PC-3 (cell line): ENCODE results near the gene EPHA2. TPM values are rescaled to one million over a fixed set of nuclear protein-coding genes. Genes with fewer than 3 reads are reported as not detected.

ENCODE experiments used
- ATAC-seq: fragments of 200-7000 bp; cut with Tn5 transposase; 2 replicates; pipeline ENCODE4 v1.9.1; 2020; ENCODE audit warnings: mild to moderate bottlenecking, moderate library complexity
- BruUV-seq: library from RNA; stranded (reverse); fragments of 400-500 nt; replicated peaks from 2 replicates; lab custom pipeline; 2021; lab: Mats Ljungman, UMichigan
- CTCF ChIA-PET: fragments of 300-600 bp; sonication (Branson Sonifier 250); formaldehyde crosslinking; loops from one replicate; lab custom pipeline; 2022; ENCODE audit warnings: antibody characterized with exemption; lab: Charles Lee
- POLR2A ChIA-PET: fragments of 300-600 bp; sonication (Branson Sonifier 250); formaldehyde crosslinking; loops from one replicate; lab custom pipeline; 2022; ENCODE audit warnings: antibody characterized with exemption; ENCODE audit not compliant: unreplicated experiment; lab: Charles Lee
- DNase-seq: peaks from one replicate; pipeline ENCODE4 v3.0.0-alpha.2; 2015
- H2AFZ ChIP-seq: fragments of 300-600 bp; sonication (generic); 2 replicates; pipeline ENCODE4 v1.6.0; 2016; ENCODE audit warnings: antibody characterized with exemption, low read length
- H3F3A ChIP-seq: fragments of 300-600 bp; sonication (generic); one replicate; pipeline ENCODE4 v1.6.0; 2017; ENCODE audit warnings: antibody characterized with exemption, low read length, control low read depth, mild to moderate bottlenecking; ENCODE audit not compliant: unreplicated experiment
- H3K27ac ChIP-seq: fragments of 300-600 bp; sonication (generic); 2 replicates; pipeline ENCODE4 v1.5.1; 2016; ENCODE audit warnings: mild to moderate bottlenecking, low read length
- H3K27me3 ChIP-seq: fragments of 300-600 bp; sonication (generic); 2 replicates; pipeline ENCODE4 v1.6.1; 2016; ENCODE audit warnings: low read length, mixed read lengths
- H3K36me3 ChIP-seq: fragments of 300-600 bp; sonication (generic); 2 replicates; pipeline ENCODE4 v1.6.1; 2016; ENCODE audit warnings: low read depth, mixed run types, low read length, mixed read lengths
- H3K4me1 ChIP-seq: fragments of 300-600 bp; sonication (generic); 2 replicates; pipeline ENCODE4 v1.5.1; 2016; ENCODE audit warnings: low read length; ENCODE audit not compliant: insufficient read depth
- H3K4me2 ChIP-seq: fragments of 300-600 bp; sonication (generic); 2 replicates; pipeline ENCODE4 v1.6.0; 2016; ENCODE audit warnings: low read length
- H3K4me3 ChIP-seq: fragments of 300-600 bp; sonication (generic); 2 replicates; pipeline ENCODE4 v1.5.1; 2016; ENCODE audit warnings: mild to moderate bottlenecking, low read length, mixed read lengths
- H3K79me2 ChIP-seq: fragments of 300-600 bp; sonication (generic); 2 replicates; pipeline ENCODE4 v1.6.1; 2017; ENCODE audit warnings: low read length, mixed read lengths
- H3K9ac ChIP-seq: fragments of 300-600 bp; sonication (generic); 2 replicates; pipeline ENCODE4 v1.6.0; 2016; ENCODE audit warnings: mild to moderate bottlenecking, low read length
- H3K9me2 ChIP-seq: fragments of 300-600 bp; sonication (generic); replicated peaks from 2 replicates; pipeline ENCODE4 v1.6.1; 2016; ENCODE audit warnings: mixed run types, low read length, mixed read lengths
- H3K9me3 ChIP-seq: fragments of 300-600 bp; sonication (generic); 2 replicates; pipeline ENCODE4 v1.6.1; 2016; ENCODE audit warnings: low read length, mixed read lengths
- H4K20me1 ChIP-seq: fragments of 300-600 bp; sonication (generic); 2 replicates; pipeline ENCODE4 v1.6.1; 2016; ENCODE audit warnings: low read length, mixed read lengths
- CTCF ChIP-seq: fragments of 300-600 bp; sonication (generic); conservative IDR thresholded peaks from 2 replicates; pipeline ENCODE4 v1.5.1; 2017; ENCODE audit warnings: antibody characterized with exemption, low read depth, mild to moderate bottlenecking, low read length
- EZH2 ChIP-seq: fragments of 300-600 bp; sonication (generic); IDR thresholded peaks from one replicate; pipeline ENCODE4 v1.6.1; 2017; ENCODE audit warnings: antibody characterized with exemption, mild to moderate bottlenecking, low read length; ENCODE audit not compliant: unreplicated experiment
- EZH2phosphoT487 ChIP-seq: fragments of 300-600 bp; sonication (generic); IDR thresholded peaks from 2 replicates; pipeline ENCODE4 v1.6.1; 2018; ENCODE audit warnings: mild to moderate bottlenecking, antibody characterized with exemption, low read length, borderline replicate concordance
- intact Hi-C: fragments of 100-400 bp; cut with micrococcal nuclease; formaldehyde crosslinking; loops from 2 replicates; pipeline ENCODE4 v1.9.0; 2023
- total RNA-seq: library from RNA; depleted of rRNA; stranded (reverse); fragments of >200 nt; gene quantifications from 2 replicates; pipeline ENCODE4 v1.2.3, GENCODE V29; 2014

EPHA2 gene
- total RNA-seq, 1 experiment from 2014 or later: 459 TPM

GRCh38 chr1:16099412-16099811, 56.5 kb downstream of the EPHA2 start:
- Histone ChIP-seq H3K27me3 (no peaks in the 10 kb centered on the region), H3K4me3 (no peak overlapping the region), H3K4me2 (no peak overlapping the region), H3K9me3 (no peaks in the 10 kb centered on the region), H3K79me2 (no peaks in the 10 kb centered on the region), H2AFZ (no peak overlapping the region), H3K9ac (no peak overlapping the region), H3K36me3 (no peaks in the 10 kb centered on the region), H3K4me1 (no peaks in the 10 kb centered on the region), H3K9me2 (no peaks in the 10 kb centered on the region), H4K20me1 (no peaks in the 10 kb centered on the region), H3F3A (no peaks in the 10 kb centered on the region), H3K27ac (no peak overlapping the region)
- intact Hi-C loops: no loop called here
- DNase-seq (no peak), ATAC-seq (no peak)
- POLR2A ChIA-PET: no interaction called here
- BruUV-seq: no TSS peak
- CTCF ChIA-PET: no interaction called here
- no peak for TF ChIP-seq EZH2phosphoT487
- TF ChIP-seq EZH2: no peak
- TF ChIP-seq CTCF: no peak

GRCh38 chr1:16095447-16095846, 60.4 kb downstream of the EPHA2 start:
- ChIA-PET POLR2A (no interaction called here), CTCF (no interaction called here)
- BruUV-seq: no TSS peak
- Histone ChIP-seq H3F3A (no peaks in the 10 kb centered on the region), H2AFZ (no peak overlapping the region), H3K4me3 (no peak overlapping the region), H4K20me1 (no peaks in the 10 kb centered on the region), H3K9me3 (no peaks in the 10 kb centered on the region), H3K27me3 (no peaks in the 10 kb centered on the region), H3K27ac (no peak overlapping the region), H3K79me2 (no peaks in the 10 kb centered on the region), H3K9ac (no peak overlapping the region), H3K9me2 (no peaks in the 10 kb centered on the region), H3K4me1 (peaks cover 4% of the 10 kb centered on the region; the same call in 1 of the 2 replicates), H3K36me3 (no peaks in the 10 kb centered on the region), H3K4me2 (no peak overlapping the region)
- TF ChIP-seq EZH2phosphoT487: no peak
- no peak for TF ChIP-seq CTCF
- TF ChIP-seq EZH2: no peak
- DNase-seq (no peak), ATAC-seq (no peak)
- intact Hi-C loops: no loop called here

DNA sequence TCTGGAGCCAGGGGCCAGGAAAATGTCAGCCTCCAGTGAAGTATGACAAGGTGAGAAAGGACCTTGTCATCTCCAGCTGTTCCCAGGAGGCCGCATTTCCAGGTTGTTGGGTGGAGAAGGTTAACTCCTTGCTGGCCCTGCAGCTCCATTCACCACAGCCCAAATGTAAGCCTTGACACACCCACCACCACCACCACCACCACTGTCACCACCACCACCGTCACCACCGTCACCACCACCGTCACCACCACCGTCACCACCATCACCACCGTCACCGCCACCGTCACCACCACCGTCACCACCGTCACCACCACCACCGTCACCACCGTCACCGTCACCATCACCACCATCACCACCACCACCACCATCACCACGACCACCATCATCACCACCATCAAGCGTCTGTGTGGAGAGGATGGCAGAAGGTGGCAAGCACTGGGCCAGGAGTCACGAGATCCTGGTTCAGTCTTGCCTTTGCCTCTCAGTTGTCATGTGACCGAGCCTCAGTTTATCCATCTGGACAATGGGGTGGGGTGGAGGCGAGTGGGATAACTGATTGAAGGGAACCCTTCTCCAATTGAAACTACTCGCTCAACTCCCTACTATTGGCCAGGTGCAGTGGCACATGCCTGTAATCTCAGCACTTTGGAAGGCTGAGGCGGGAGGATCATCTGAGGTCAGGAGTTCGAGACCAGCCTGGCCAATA, 61.3 kb downstream of the EPHA2 start:
- DNase-seq (no peak), ATAC-seq (no peak)
- intact Hi-C loops: no loop called here
- ChIA-PET POLR2A (no interaction called here), CTCF (no interaction called here)
- Histone ChIP-seq H3K9me2 (no peaks in the 10 kb centered on the region), H3F3A (no peaks in the 10 kb centered on the region), H3K4me2 (no peak overlapping the region), H3K36me3 (no peaks in the 10 kb centered on the region), H3K27me3 (no peaks in the 10 kb centered on the region), H3K9ac (no peak overlapping the region), H2AFZ (no peak overlapping the region), H3K27ac (no peak overlapping the region), H3K79me2 (no peaks in the 10 kb centered on the region), H3K4me1 (peaks cover 4% of the 10 kb centered on the region; the same call in 1 of the 2 replicates), H3K4me3 (no peak overlapping the region), H4K20me1 (no peaks in the 10 kb centered on the region), H3K9me3 (no peaks in the 10 kb centered on the region)
- TF ChIP-seq EZH2phosphoT487 (no peak), EZH2 (no peak), CTCF (no peak)
- no TSS peak for BruUV-seq
